ENCODE data around the gene MASP2.
"Not testable (repeated sequence)": the region's sequence is repeated elsewhere in the genome, so short reads cannot be mapped to it uniquely, and the experiment has no call there.

Gene MASP2

GRCh38 chr1:11059155-11059967, 12.3 kb upstream of the MASP2 start:
- DNase-seq, result peak; percentile 4
- in situ Hi-C loops (cut with HindIII; ENCODE audit: low pct_ligation_motif_present, low pct_unique_long_range_greater_than_20kb, low sequenced_read_pairs), result no loop called here

- no peak for DNase-seq
- in situ Hi-C loops (cut with HindIII; ENCODE audit: low pct_ligation_motif_present, low pct_unique_long_range_greater_than_20kb, low sequenced_read_pairs), result no loop called here
These were observed 11.6 kb upstream of the MASP2 start for GRCh38 chr1:11058595-11059154.

- DNase-seq, result no peak
- in situ Hi-C loops (cut with HindIII; ENCODE audit: low pct_ligation_motif_present, low pct_unique_long_range_greater_than_20kb, low sequenced_read_pairs), result no loop called here
These were observed 11.0 kb upstream of the MASP2 start for GRCh38 chr1:11058026-11058425.

- in situ Hi-C loops (cut with HindIII; ENCODE audit: low pct_ligation_motif_present, low pct_unique_long_range_greater_than_20kb, low sequenced_read_pairs), result no loop called here
These were observed 10.4 kb upstream of the MASP2 start for GRCh38 chr1:11057477-11057876.

GRCh38 chr1:11056504-11056903, 9.5 kb upstream of the MASP2 start:
- in situ Hi-C loops (cut with HindIII; ENCODE audit: low pct_ligation_motif_present, low pct_unique_long_range_greater_than_20kb, low sequenced_read_pairs), result no loop called here
- DNase-seq, result no peak

More at GRCh38 chr1:11057477-11057876, 10.4 kb upstream of the MASP2 start:
- DNase-seq, result no peak

GRCh38 chr1:11055676-11056075, 8.6 kb upstream of the MASP2 start:
- DNase-seq, result no peak
- in situ Hi-C loops (cut with HindIII; ENCODE audit: low pct_ligation_motif_present, low pct_unique_long_range_greater_than_20kb, low sequenced_read_pairs), result no loop called here

GRCh38 chr1:11054666-11055065, 7.6 kb upstream of the MASP2 start:
- no peak for DNase-seq
- in situ Hi-C loops (cut with HindIII; ENCODE audit: low pct_ligation_motif_present, low pct_unique_long_range_greater_than_20kb, low sequenced_read_pairs), result no loop called here

- DNase-seq, result no peak
- in situ Hi-C loops (cut with HindIII; ENCODE audit: low pct_ligation_motif_present, low pct_unique_long_range_greater_than_20kb, low sequenced_read_pairs), result no loop called here
These were observed 7.1 kb upstream of the MASP2 start for GRCh38 chr1:11054181-11054580.

GRCh38 chr1:11053758-11054137, 6.7 kb upstream of the MASP2 start:
- in situ Hi-C loops (cut with HindIII; ENCODE audit: low pct_ligation_motif_present, low pct_unique_long_range_greater_than_20kb, low sequenced_read_pairs), result no loop called here
- peak; percentile 9 for DNase-seq

GRCh38 chr1:11052839-11053757, 6.1 kb upstream of the MASP2 start:
- no peak for DNase-seq
- in situ Hi-C loops (cut with HindIII; ENCODE audit: low pct_ligation_motif_present, low pct_unique_long_range_greater_than_20kb, low sequenced_read_pairs), result no loop called here

- in situ Hi-C loops (cut with HindIII; ENCODE audit: low pct_ligation_motif_present, low pct_unique_long_range_greater_than_20kb, low sequenced_read_pairs), result no loop called here
- DNase-seq, result no peak
These were observed 4.9 kb upstream of the MASP2 start for GRCh38 chr1:11051781-11052511.

- in situ Hi-C loops (cut with HindIII; ENCODE audit: low pct_ligation_motif_present, low pct_unique_long_range_greater_than_20kb, low sequenced_read_pairs); DNase-seq: not testable (repeated sequence)
These were observed 4.1 kb upstream of the MASP2 start for GRCh38 chr1:11051121-11051520.

- DNase-seq, result no peak
- in situ Hi-C loops (cut with HindIII; ENCODE audit: low pct_ligation_motif_present, low pct_unique_long_range_greater_than_20kb, low sequenced_read_pairs), result no loop called here
These were observed 821 bp downstream of the MASP2 start for GRCh38 chr1:11046270-11046566.

- in situ Hi-C loops (cut with HindIII; ENCODE audit: low pct_ligation_motif_present, low pct_unique_long_range_greater_than_20kb, low sequenced_read_pairs), result no loop called here
- no peak for DNase-seq
These were observed 1.4 kb downstream of the MASP2 start for GRCh38 chr1:11045428-11046269.

- no peak for DNase-seq
- in situ Hi-C loops (cut with HindIII; ENCODE audit: low pct_ligation_motif_present, low pct_unique_long_range_greater_than_20kb, low sequenced_read_pairs), result no loop called here
These were observed 2.1 kb downstream of the MASP2 start for GRCh38 chr1:11044849-11045427.

GRCh38 chr1:11044086-11044848, 2.8 kb downstream of the MASP2 start:
- DNase-seq, result no peak
- in situ Hi-C loops (cut with HindIII; ENCODE audit: low pct_ligation_motif_present, low pct_unique_long_range_greater_than_20kb, low sequenced_read_pairs), result no loop called here

Data from ACHN (cell line).